H1 (cell line): Measurements from ENCODE around the gene EPHA3. TPM values are rescaled to one million over a fixed set of nuclear protein-coding genes. Genes with fewer than 3 reads are reported as not detected.

Experiments
- CTCF ChIA-PET: fragments of 300-600 bp; sonication (Branson Sonifier 250); formaldehyde crosslinking; loops from one replicate; lab custom pipeline; 2021; ENCODE audit not compliant: partially characterized antibody; lab: Charles Lee
- POLR2A ChIA-PET: fragments of 300-600 bp; sonication (Branson Sonifier 250); formaldehyde crosslinking; loops from one replicate; lab custom pipeline; 2021; ENCODE audit warnings: inconsistent platforms; ENCODE audit not compliant: partially characterized antibody; lab: Charles Lee
- DNase-seq, 2 experiments: peaks; one replicate each; pipeline versions ENCODE4 v3.0.0 to v3.0.0-alpha.2; 2010 to 2022; ENCODE audit warnings: low spot score in 2 of 2, low read depth in 1 of 2, mixed read lengths in 1 of 2
- FAIRE-seq: peaks from 2 replicates; lab custom pipeline; 2011; peaks lifted over from hg19 to GRCh38; lab: Jason Lieb, UNC
- H2AFZ ChIP-seq: 2 replicates; pipeline ENCODE4 v1.8.1; 2012; ENCODE audit warnings: low read length, inconsistent platforms
- H2AK5ac ChIP-seq: 2 replicates; pipeline ENCODE4 v1.6.1; 2013; ENCODE audit warnings: low read depth, low read length
- H2BK120ac ChIP-seq: replicated peaks from 2 replicates; pipeline ENCODE3; 2013; ENCODE audit warnings: low read depth, low read length, inconsistent platforms
- H2BK12ac ChIP-seq: 2 replicates; pipeline ENCODE4 v1.6.1; 2013; ENCODE audit warnings: low read depth, low read length
- H2BK15ac ChIP-seq: 2 replicates; pipeline ENCODE4 v1.6.1; 2013; ENCODE audit warnings: low read length
- H2BK20ac ChIP-seq: 2 replicates; pipeline ENCODE4 v1.6.1; 2013; ENCODE audit warnings: low read length
- H2BK5ac ChIP-seq: 2 replicates; pipeline ENCODE4 v1.6.1; 2013; ENCODE audit warnings: low read depth, low read length
- H3K14ac ChIP-seq: 2 replicates; pipeline ENCODE4 v1.6.1; 2013; ENCODE audit warnings: inconsistent platforms; ENCODE audit not compliant: insufficient read length
- H3K18ac ChIP-seq: 2 replicates; pipeline ENCODE4 v1.6.1; 2013; ENCODE audit warnings: low read length; ENCODE audit errors: extremely low read depth
- H3K23ac ChIP-seq: 2 replicates; pipeline ENCODE4 v1.6.1; 2013; ENCODE audit warnings: inconsistent platforms; ENCODE audit not compliant: insufficient read length
- H3K23me2 ChIP-seq: 2 replicates; pipeline ENCODE4 v1.6.1; 2013; ENCODE audit warnings: low read depth, low read length
- H3K27ac ChIP-seq: 2 replicates; pipeline ENCODE4 v1.6.1; 2011; ENCODE audit warnings: low read depth, low read length, inconsistent platforms
- H3K27me3 ChIP-seq, 4 experiments: replicated peaks in 1 of 4; 1 replicate in 1 of 4; 2 replicates in 3 of 4; pipeline versions ENCODE4 v1.6.1 to v1.8.1; 2011 to 2013; ENCODE audit warnings: low read length in 3 of 4, mild to moderate bottlenecking in 3 of 4, inconsistent platforms in 2 of 4, mixed read lengths in 2 of 4, moderate library complexity in 1 of 4; ENCODE audit not compliant: control insufficient read depth in 3 of 4, insufficient read depth in 3 of 4; ENCODE audit errors: extremely low read depth in 1 of 4
- H3K36me3 ChIP-seq, 4 experiments: 2 replicates each; pipeline versions ENCODE4 v1.6.1 to v1.8.1; 2011 to 2013; ENCODE audit warnings: mild to moderate bottlenecking in 4 of 4, low read length in 3 of 4, moderate library complexity in 2 of 4, control low read depth in 1 of 4, inconsistent platforms in 1 of 4; ENCODE audit not compliant: insufficient read depth in 4 of 4, control insufficient read depth in 2 of 4
- H3K4ac ChIP-seq: replicated peaks from 2 replicates; pipeline ENCODE3; 2013; ENCODE audit warnings: low read length, low read depth, mixed read lengths, inconsistent platforms; ENCODE audit not compliant: insufficient read length
- H3K4me1 ChIP-seq, 4 experiments: replicated peaks in 1 of 4; 1 replicate in 1 of 4; 2 replicates in 3 of 4; pipeline versions ENCODE4 v1.6.1 to v1.8.1; 2011 to 2013; ENCODE audit warnings: low read length in 3 of 4, inconsistent platforms in 2 of 4, mixed read lengths in 1 of 4; ENCODE audit not compliant: insufficient read depth in 4 of 4, control insufficient read depth in 3 of 4
- H3K4me2 ChIP-seq, 2 experiments: 2 replicates each; pipeline versions ENCODE4 v1.6.1 to v1.8.1; 2011 to 2013; ENCODE audit warnings: low read depth in 2 of 2, low read length in 2 of 2, control low read depth in 1 of 2, inconsistent platforms in 1 of 2, mild to moderate bottlenecking in 1 of 2; ENCODE audit not compliant: insufficient read depth in 1 of 2
- H3K4me3 ChIP-seq, 4 experiments: fragments of 200-600, 300-600 bp in 1 of 4; sonication (generic), shearing (Covaris generic), sonication (Bioruptor Twin) in 1 of 4; 2 replicates each; pipeline versions ENCODE4 v1.5.1 to v1.8.1; 2011 to 2016; ENCODE audit warnings: low read length in 4 of 4, low read depth in 3 of 4, control low read depth in 2 of 4, inconsistent platforms in 2 of 4, mild to moderate bottlenecking in 2 of 4, mixed read lengths in 1 of 4, moderate library complexity in 1 of 4; ENCODE audit not compliant: insufficient read depth in 2 of 4; ENCODE audit errors: extremely low read depth in 1 of 4
- H3K56ac ChIP-seq: replicated peaks from 2 replicates; pipeline ENCODE3; 2013; ENCODE audit warnings: low read depth, mild to moderate bottlenecking, mixed read lengths, low read length, inconsistent platforms; ENCODE audit not compliant: insufficient read length
- H3K79me1 ChIP-seq: 2 replicates; pipeline ENCODE4 v1.6.1; 2013; ENCODE audit warnings: low read depth, low read length, control low read depth
- H3K79me2 ChIP-seq, 2 experiments: 2 replicates each; pipeline versions ENCODE4 v1.6.1 to v1.8.1; 2012 to 2013; ENCODE audit warnings: low read length in 2 of 2, mild to moderate bottlenecking in 2 of 2, inconsistent platforms in 1 of 2; ENCODE audit not compliant: insufficient read depth in 2 of 2, control insufficient read depth in 1 of 2
- H3K9ac ChIP-seq, 4 experiments: replicated peaks in 1 of 4; 1 replicate in 1 of 4; 2 replicates in 3 of 4; pipeline versions ENCODE4 v1.6.1 to v1.8.1; 2011 to 2013; ENCODE audit warnings: low read depth in 3 of 4, low read length in 3 of 4, control low read depth in 2 of 4, mild to moderate bottlenecking in 2 of 4, moderate library complexity in 2 of 4, inconsistent platforms in 1 of 4; ENCODE audit errors: extremely low read depth in 1 of 4
- H3K9me3 ChIP-seq, 2 experiments: 2 replicates each; pipeline versions ENCODE4 v1.6.1 to v1.8.1; 2012 to 2013; ENCODE audit warnings: mild to moderate bottlenecking in 2 of 2, moderate library complexity in 2 of 2, control low read depth in 1 of 2, inconsistent platforms in 1 of 2, low read depth in 1 of 2, low read length in 1 of 2, mixed read lengths in 1 of 2; ENCODE audit not compliant: insufficient read depth in 2 of 2
- H4K20me1 ChIP-seq, 2 experiments: replicated peaks in 1 of 2; 2 replicates each; pipeline versions ENCODE3 to v1.8.1; 2011 to 2013; ENCODE audit warnings: inconsistent platforms in 2 of 2, low read length in 2 of 2, mild to moderate bottlenecking in 1 of 2; ENCODE audit not compliant: insufficient read depth in 2 of 2, control insufficient read depth in 1 of 2
- H4K5ac ChIP-seq: 2 replicates; pipeline ENCODE4 v1.6.1; 2013; ENCODE audit warnings: low read length, low read depth, mixed read lengths, inconsistent platforms; ENCODE audit not compliant: insufficient read length
- H4K8ac ChIP-seq: 2 replicates; pipeline ENCODE4 v1.8.0; 2013; ENCODE audit warnings: mild to moderate bottlenecking, moderate library complexity, low read length, inconsistent platforms; ENCODE audit not compliant: insufficient read depth; ENCODE audit errors: extremely low read depth
- H4K91ac ChIP-seq: replicated peaks from 2 replicates; pipeline ENCODE3; 2013; ENCODE audit warnings: low read length, mixed read lengths, inconsistent platforms; ENCODE audit not compliant: insufficient read length
- BRCA1 ChIP-seq: IDR thresholded peaks from 2 replicates; pipeline ENCODE4 v1.6.1; 2012; ENCODE audit warnings: low read depth, low read length, improper control_type of control experiment
- CBX5 ChIP-seq: fragments of 300-800, 300-1000 bp; sonication (generic); IDR thresholded peaks from 2 replicates; pipeline ENCODE4 v1.7.1; 2016; ENCODE audit warnings: antibody characterized with exemption, low read length, low read depth
- CHD1 ChIP-seq: IDR thresholded peaks from 2 replicates; pipeline ENCODE4 v1.6.1; 2012; ENCODE audit warnings: low read depth, low read length, improper control_type of control experiment
- CHD2 ChIP-seq: IDR thresholded peaks from 2 replicates; pipeline ENCODE4 v1.6.1; 2012; ENCODE audit warnings: low read length, improper control_type of control experiment
- EP300 ChIP-seq, 2 experiments: IDR thresholded peaks; 1 replicate in 1 of 2; 2 replicates in 1 of 2; pipeline ENCODE4 v1.6.1; 2011 to 2012; ENCODE audit warnings: low read depth in 2 of 2, low read length in 2 of 2, mild to moderate bottlenecking in 2 of 2, borderline replicate concordance in 1 of 2, inconsistent platforms in 1 of 2, moderate library complexity in 1 of 2
- JUND ChIP-seq: IDR thresholded peaks from 2 replicates; pipeline ENCODE4 v1.6.1; 2011; ENCODE audit warnings: mild to moderate bottlenecking, improper control_type of control experiment, low read length
- NANOG ChIP-seq: IDR thresholded peaks from 2 replicates; pipeline ENCODE4 v1.6.1; 2011; ENCODE audit warnings: low read length, low read depth, mild to moderate bottlenecking, inconsistent platforms; ENCODE audit not compliant: insufficient read depth, poor library complexity, severe bottlenecking
- RFX5 ChIP-seq: IDR thresholded peaks from 2 replicates; pipeline ENCODE4 v1.6.1; 2011; ENCODE audit warnings: low read depth, low read length, improper control_type of control experiment, borderline replicate concordance
- SIX5 ChIP-seq: IDR thresholded peaks from 2 replicates; pipeline ENCODE4 v1.6.1; 2011; ENCODE audit warnings: mild to moderate bottlenecking, low read depth, low read length
- SP1 ChIP-seq: IDR thresholded peaks from 2 replicates; pipeline ENCODE4 v1.6.1; 2011; ENCODE audit warnings: low read depth, low read length
- TBP ChIP-seq: IDR thresholded peaks from 2 replicates; pipeline ENCODE4 v1.6.1; 2011; ENCODE audit warnings: low read depth, low read length, improper control_type of control experiment
- TCF12 ChIP-seq: IDR thresholded peaks from 2 replicates; pipeline ENCODE4 v1.6.1; 2011; ENCODE audit warnings: low read depth, mild to moderate bottlenecking, low read length
- WGBS, 2 experiments: shearing (Covaris generic) in 1 of 2; methylation state at CpG; one replicate each; pipeline versions ENCODE4 v1.1.6 to v1.1.7; 2013 to 2015; ENCODE audit warnings: low lambda C conversion rate in 2 of 2, mixed read lengths in 2 of 2, inconsistent platforms in 1 of 2, low coverage in 1 of 2, missing lambda C conversion rate in 1 of 2; ENCODE audit not compliant: insufficient replicate concordance in 2 of 2, insufficient coverage in 1 of 2, insufficient read length in 1 of 2; ENCODE audit errors: extremely low coverage in 1 of 2, missing lambda C conversion rate in 1 of 2; 5-methylcytosine and 5-hydroxymethylcytosine counted together
- polyA plus RNA-seq, 7 experiments: library from polyadenylated mRNA; depleted of rRNA in 3 of 7; stranded (reverse) in 5 of 7; unstranded in 2 of 7; fragments of >200 nt in 5 of 7; fragments of 200-250 nt in 2 of 7; gene quantifications; 1 replicate in 5 of 7; 2 replicates in 1 of 7; 4 replicates in 1 of 7; pipeline versions ENCODE4 v1.2.1 to v1.2.3, GENCODE V29; 2011 to 2013; ENCODE audit warnings: missing spikeins in 2 of 7, mixed read lengths in 2 of 7
- total RNA-seq: library from RNA; stranded (reverse); fragmentation: NEBNext Ultra II Directional; extraction: Animal tissue kit (Norgen Biotek cat#: 25700); gene quantifications from 2 replicates; pipeline ENCODE4 v1.2.1, GENCODE V29; 2021
- TF ChIP-seq, protein P1 (sequence below), 3 experiments: IDR thresholded peaks; 1 replicate in 2 of 3; 2 replicates in 1 of 3; pipeline versions ENCODE4 v1.5.1 to v1.6.1; 2011; ENCODE audit warnings: low read length in 3 of 3, mild to moderate bottlenecking in 3 of 3, inconsistent platforms in 2 of 3, low read depth in 1 of 3, moderate library complexity in 1 of 3; ENCODE audit not compliant: insufficient read depth in 1 of 3; ENCODE audit errors: control extremely low read depth in 1 of 3

The EPHA3 gene
- total and polyA plus RNA-seq, 2 of the 8 experiments (the other 6 are each of a cell fraction or from before 2014, with no cell fraction given), result 0.09 to 0.22 TPM

DNA sequence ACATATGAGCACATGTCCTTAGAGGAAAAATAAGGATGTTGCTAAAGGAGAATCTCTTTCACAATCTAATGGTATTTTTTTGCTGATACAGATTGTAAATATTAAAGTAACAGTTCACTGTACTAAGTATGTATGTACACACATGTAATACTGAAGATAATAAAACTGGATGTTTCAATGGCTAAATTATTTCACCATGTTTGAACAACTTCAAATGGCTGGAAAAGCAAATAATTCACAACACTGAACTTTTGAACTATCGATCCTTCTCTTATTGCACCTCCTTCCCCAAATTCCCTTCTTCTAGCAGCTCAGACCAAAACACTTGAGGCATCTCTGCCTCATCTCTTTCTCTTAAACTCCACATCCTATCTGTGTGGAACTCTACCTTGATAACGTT, 149.5 kb downstream of the EPHA3 start:
- no peaks in the 10 kb centered on the region; the same call in 1 of the 2 replicates for H3K23me2 ChIP-seq
- ChIA-PET CTCF (no interaction called here), POLR2A (no interaction called here)
- H3K27ac ChIP-seq, result no peak overlapping the region
- H3K79me2 ChIP-seq, result no peaks in the 10 kb centered on the region
- FAIRE-seq, result no peak
- no peak overlapping the region for H3K18ac ChIP-seq
- H2AK5ac ChIP-seq, result no peak overlapping the region
- no peak overlapping the region for H3K9ac ChIP-seq
- H3K27me3 ChIP-seq, result no peaks in the 10 kb centered on the region
- peaks cover 0 to 2% (median 0%) of the 10 kb centered on the region in 4 experiments; a peak in 2 of 7 replicates for H3K4me1 ChIP-seq
- H2BK5ac ChIP-seq, result no peak overlapping the region
- no peak overlapping the region for H2BK20ac ChIP-seq
- 0 out of 2 replicates have a peak overlapping the region, but pooled peaks have one; percentile 67 for H2AFZ ChIP-seq
- H3K23ac ChIP-seq, result no peak overlapping the region
- 100% methylated on average over 2 of the region's 2 CpGs; no CpG with 5 or more reads in 1 of the 2 experiments for WGBS, 2 experiments
- no peak overlapping the region for H3K4me2 ChIP-seq
- no peak for DNase-seq
- H2BK12ac ChIP-seq, result no peak overlapping the region
- no peak overlapping the region for H2BK15ac ChIP-seq
- H3K14ac ChIP-seq, result no peak overlapping the region
- H3K79me1 ChIP-seq, result no peaks in the 10 kb centered on the region
- no peak overlapping the region for H3K4ac ChIP-seq
- no peak overlapping the region for H2BK120ac ChIP-seq
- no peaks in the 10 kb centered on the region for H3K9me3 ChIP-seq
- H3K56ac ChIP-seq, result no peak overlapping the region
- H4K5ac ChIP-seq, result no peak overlapping the region
- no peak overlapping the region for H4K8ac ChIP-seq
- H4K20me1 ChIP-seq, result no peaks in the 10 kb centered on the region
- H3K4me3 ChIP-seq, result no peak overlapping the region
- H4K91ac ChIP-seq, result no peak overlapping the region
- no peaks in the 10 kb centered on the region for H3K36me3 ChIP-seq
- TF ChIP-seq, protein P1, sequence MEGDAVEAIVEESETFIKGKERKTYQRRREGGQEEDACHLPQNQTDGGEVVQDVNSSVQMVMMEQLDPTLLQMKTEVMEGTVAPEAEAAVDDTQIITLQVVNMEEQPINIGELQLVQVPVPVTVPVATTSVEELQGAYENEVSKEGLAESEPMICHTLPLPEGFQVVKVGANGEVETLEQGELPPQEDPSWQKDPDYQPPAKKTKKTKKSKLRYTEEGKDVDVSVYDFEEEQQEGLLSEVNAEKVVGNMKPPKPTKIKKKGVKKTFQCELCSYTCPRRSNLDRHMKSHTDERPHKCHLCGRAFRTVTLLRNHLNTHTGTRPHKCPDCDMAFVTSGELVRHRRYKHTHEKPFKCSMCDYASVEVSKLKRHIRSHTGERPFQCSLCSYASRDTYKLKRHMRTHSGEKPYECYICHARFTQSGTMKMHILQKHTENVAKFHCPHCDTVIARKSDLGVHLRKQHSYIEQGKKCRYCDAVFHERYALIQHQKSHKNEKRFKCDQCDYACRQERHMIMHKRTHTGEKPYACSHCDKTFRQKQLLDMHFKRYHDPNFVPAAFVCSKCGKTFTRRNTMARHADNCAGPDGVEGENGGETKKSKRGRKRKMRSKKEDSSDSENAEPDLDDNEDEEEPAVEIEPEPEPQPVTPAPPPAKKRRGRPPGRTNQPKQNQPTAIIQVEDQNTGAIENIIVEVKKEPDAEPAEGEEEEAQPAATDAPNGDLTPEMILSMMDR (IDR thresholded peaks at IDR 0.05; ENCODE audit: control extremely low read depth in 1 of 3, insufficient read depth in 1 of 3, low read depth in 1 of 3, low read length in 3 of 3), result no peak
- TF ChIP-seq SP1 (no peak), TBP (no peak), SIX5 (no peak), CHD2 (no peak), CBX5 (no peak), TCF12 (no peak), JUND (no peak), CHD1 (no peak), NANOG (no peak), EP300 (IDR thresholded peaks at IDR 0.05; ENCODE audit: borderline replicate concordance in 1 of 2, low read depth in 2 of 2, low read length in 2 of 2) (no peak), RFX5 (no peak), BRCA1 (no peak)
